ENCODE results near the gene NIT1. TPM values are rescaled to one million over a fixed set of nuclear protein-coding genes. Genes with fewer than 3 reads are reported as not detected.

The NIT1 gene
- total RNA-seq, 1 experiment from 2014 or later: 39.6 TPM

DNA sequence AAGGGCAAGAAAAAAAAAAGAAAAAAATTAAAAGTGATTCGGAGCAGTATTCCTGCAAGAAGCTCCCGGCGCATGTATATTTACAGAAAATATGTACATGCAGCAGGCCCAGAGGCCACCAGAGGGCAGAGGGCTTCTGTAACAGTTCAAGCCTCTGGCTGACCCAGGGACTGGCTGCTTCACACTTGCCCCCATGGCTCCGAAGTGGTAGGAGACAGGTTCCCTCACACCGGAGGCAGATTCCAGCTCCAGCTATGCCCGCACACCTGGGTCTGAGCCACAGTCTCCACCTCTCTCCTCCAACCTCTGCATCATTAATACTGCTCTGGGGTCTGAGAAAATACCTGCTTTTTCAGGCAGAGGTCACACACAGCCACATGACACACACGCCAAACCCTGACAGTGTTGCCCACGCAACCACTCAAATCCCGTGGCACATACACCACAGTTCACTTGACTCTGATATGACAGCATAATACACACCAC is 46.0 kb upstream of the NIT1 start:
- DNase-seq: peak; percentile 77
- no peaks in the 10 kb centered on the region for H3K79me2 ChIP-seq (ENCODE audit: insufficient read depth, low read length)
- H2BK5ac ChIP-seq (ENCODE audit: insufficient read length, low read length): no peak overlapping the region
- Mint-ChIP-seq H3K27ac (no peak overlapping the region), H3K27me3 (ENCODE audit: low read depth) (peaks cover 11% of the 10 kb centered on the region), H3K36me3 (ENCODE audit: insufficient read depth in 1 of 3, low read depth in 3 of 3) (no peaks in the 10 kb centered on the region), H3K9me3 (no peaks in the 10 kb centered on the region; a peak in 1 of 5 replicates), H3K4me3 (no peak overlapping the region), H3K4me1 (peaks cover 12 to 15% of the 10 kb centered on the region in 2 experiments)
- no peak overlapping the region for H3K27ac ChIP-seq (ENCODE audit: insufficient read length, low read depth, low read length)
- H2BK12ac ChIP-seq (ENCODE audit: insufficient read length, low read depth, low read length): no peak overlapping the region
- no peak overlapping the region for H2BK120ac ChIP-seq (ENCODE audit: low read depth, low read length, poor library complexity, severe bottlenecking)
- H3K23ac ChIP-seq (ENCODE audit: insufficient read length, low read depth, low read length): no peak overlapping the region
- H3K18ac ChIP-seq (ENCODE audit: insufficient read length, low read depth, low read length): no peak overlapping the region
- no peak overlapping the region for H3T11ph ChIP-seq (ENCODE audit: low read length)
- H3K14ac ChIP-seq (ENCODE audit: insufficient read depth, low read length): no peak overlapping the region
- no peaks in the 10 kb centered on the region for H3K9me3 ChIP-seq (ENCODE audit: control insufficient read depth, low read depth, low read length)
- H2BK15ac ChIP-seq (ENCODE audit: low read depth, low read length): no peak overlapping the region
- no CpG with 5 or more reads among the region's 9 CpGs for WGBS (ENCODE audit: extremely low coverage, insufficient read length, low lambda C conversion rate)
- no peak overlapping the region for H2AFZ ChIP-seq (ENCODE audit: low read length)
- H2BK20ac ChIP-seq (ENCODE audit: low read depth, low read length, poor library complexity, severe bottlenecking): no peak overlapping the region
- no peak overlapping the region for H4K8ac ChIP-seq (replicated peaks; ENCODE audit: insufficient read length, low read depth, low read length)
- H4K20me1 ChIP-seq (ENCODE audit: control insufficient read depth, insufficient read depth, insufficient read length): no peaks in the 10 kb centered on the region
- TF ChIP-seq, protein P1, sequence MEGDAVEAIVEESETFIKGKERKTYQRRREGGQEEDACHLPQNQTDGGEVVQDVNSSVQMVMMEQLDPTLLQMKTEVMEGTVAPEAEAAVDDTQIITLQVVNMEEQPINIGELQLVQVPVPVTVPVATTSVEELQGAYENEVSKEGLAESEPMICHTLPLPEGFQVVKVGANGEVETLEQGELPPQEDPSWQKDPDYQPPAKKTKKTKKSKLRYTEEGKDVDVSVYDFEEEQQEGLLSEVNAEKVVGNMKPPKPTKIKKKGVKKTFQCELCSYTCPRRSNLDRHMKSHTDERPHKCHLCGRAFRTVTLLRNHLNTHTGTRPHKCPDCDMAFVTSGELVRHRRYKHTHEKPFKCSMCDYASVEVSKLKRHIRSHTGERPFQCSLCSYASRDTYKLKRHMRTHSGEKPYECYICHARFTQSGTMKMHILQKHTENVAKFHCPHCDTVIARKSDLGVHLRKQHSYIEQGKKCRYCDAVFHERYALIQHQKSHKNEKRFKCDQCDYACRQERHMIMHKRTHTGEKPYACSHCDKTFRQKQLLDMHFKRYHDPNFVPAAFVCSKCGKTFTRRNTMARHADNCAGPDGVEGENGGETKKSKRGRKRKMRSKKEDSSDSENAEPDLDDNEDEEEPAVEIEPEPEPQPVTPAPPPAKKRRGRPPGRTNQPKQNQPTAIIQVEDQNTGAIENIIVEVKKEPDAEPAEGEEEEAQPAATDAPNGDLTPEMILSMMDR (conservative IDR thresholded peaks at IDR 0.05): peak; percentile 83
- no peak overlapping the region for H3K56ac ChIP-seq (ENCODE audit: insufficient read length, low read depth, low read length)
- H3K79me1 ChIP-seq (ENCODE audit: insufficient read depth, low read depth, low read length, poor library complexity, severe bottlenecking): no peaks in the 10 kb centered on the region
- H3K9ac ChIP-seq (ENCODE audit: extremely low read depth, insufficient read length, low read length): no peak overlapping the region
- no peaks in the 10 kb centered on the region for H3K23me2 ChIP-seq (ENCODE audit: insufficient read length, low read depth, low read length, poor library complexity, severe bottlenecking)
- no peak overlapping the region for H3K4me2 ChIP-seq (ENCODE audit: insufficient read depth, insufficient read length, low read length)
- no peak overlapping the region for H4K5ac ChIP-seq (ENCODE audit: insufficient read length, low read depth, low read length)
- no peak overlapping the region for H4K91ac ChIP-seq (ENCODE audit: insufficient read length, low read depth, low read length)
- H3K27me3 ChIP-seq (ENCODE audit: insufficient read depth, low read length): no peaks in the 10 kb centered on the region
- no peaks in the 10 kb centered on the region for H3K4me1 ChIP-seq (ENCODE audit: insufficient read depth, low read length)
- no peak overlapping the region for H3K4ac ChIP-seq (ENCODE audit: low read depth, low read length)
- H2AK5ac ChIP-seq (ENCODE audit: insufficient read length, low read length): no peak overlapping the region
